ENCODE data around the gene ESPNL.
A peak's percentile ranks its signal among the peaks of the same experiment; 100 is the strongest.

The ESPNL gene

DNA sequence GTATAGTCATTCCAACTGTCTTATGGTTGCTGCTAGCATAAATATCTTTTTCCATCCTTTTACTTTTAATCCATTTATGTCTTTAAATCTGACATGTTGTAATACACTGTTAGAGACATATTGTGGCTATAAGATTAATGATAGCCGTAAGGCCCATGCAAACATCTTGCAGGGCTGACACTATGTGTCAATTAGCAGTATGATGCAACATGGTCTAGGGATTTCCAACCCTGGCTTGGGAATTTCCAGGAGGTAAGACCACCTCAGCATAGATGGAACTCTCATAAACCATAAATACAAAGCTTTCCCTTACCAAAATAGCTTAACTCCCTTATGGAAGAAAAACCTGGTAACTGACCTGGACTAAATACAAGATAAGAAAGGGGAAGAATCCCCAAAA lies 22.8 kb upstream of the ESPNL start:
- no peak for DNase-seq

- no peak for DNase-seq
These were observed 20.2 kb upstream of the ESPNL start for GRCh38 chr2:238079874-238080327.

DNA sequence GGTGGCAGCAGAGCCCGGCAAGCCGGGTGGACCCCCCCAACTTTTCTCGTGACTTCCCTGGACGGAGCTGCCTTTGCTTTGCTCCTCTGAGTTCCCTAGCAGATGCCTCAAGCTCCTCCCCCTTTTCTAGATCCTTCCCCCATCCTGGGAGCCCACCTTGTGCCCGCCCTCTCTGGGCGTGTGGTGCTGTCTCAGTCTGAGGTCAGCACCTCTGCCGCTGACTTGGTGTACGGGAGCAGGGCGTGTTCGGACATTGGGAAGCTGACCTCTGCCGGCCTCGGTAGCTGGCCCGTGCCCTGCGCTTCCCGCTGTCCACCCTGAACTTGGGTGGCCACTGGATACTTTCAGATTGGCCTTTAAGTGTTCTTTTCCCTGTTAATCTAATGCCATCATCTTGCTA lies 19.6 kb upstream of the ESPNL start:
- DNase-seq, result no peak

DNA sequence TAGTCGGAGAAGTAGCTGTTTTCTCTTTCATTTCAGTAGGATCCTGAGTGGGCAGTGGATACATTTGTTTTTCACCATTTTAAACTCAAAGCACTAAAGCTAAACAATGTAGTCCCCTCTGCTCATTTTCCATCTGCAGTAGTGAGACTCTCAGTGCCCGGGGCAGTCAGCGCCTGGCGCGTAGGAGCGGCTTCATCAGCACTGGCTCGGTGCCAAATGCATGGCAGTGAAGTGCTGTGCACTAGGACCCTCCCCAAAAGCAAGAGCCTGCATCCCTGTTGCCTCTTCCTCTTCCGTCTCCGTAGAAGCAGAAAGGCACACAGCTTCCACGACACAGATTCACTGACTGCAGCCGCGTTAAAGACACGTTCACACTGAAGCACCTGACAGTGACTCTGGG lies 19.0 kb upstream of the ESPNL start:
- no peak for DNase-seq

- DNase-seq, result no peak
These were observed 18.6 kb upstream of the ESPNL start for GRCh38 chr2:238081561-238081960.

GRCh38 chr2:238082151-238082550 lies 18.0 kb upstream of the ESPNL start:
- no peak for DNase-seq

GRCh38 chr2:238082827-238083226 lies 17.3 kb upstream of the ESPNL start:
- no peak for DNase-seq

DNA sequence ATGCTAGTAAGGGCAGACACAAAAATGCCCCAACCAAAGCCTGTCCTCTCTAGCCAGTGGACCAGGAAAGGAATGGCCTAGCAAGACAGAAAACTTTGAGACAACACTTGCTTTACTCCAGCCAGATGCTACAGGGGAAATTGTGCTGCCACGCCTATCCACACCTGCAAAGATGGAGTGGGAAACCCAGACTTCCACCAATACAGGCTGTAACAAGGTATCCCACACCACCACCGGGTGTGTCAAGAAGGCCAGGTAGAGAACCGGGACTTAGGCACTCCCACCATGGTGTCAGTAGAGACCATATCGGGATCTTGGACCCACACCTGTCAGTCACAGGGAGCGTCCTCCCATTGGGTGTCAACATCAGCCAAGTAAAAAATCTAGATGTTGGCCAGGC lies 16.2 kb upstream of the ESPNL start:
- no peak for DNase-seq

DNA sequence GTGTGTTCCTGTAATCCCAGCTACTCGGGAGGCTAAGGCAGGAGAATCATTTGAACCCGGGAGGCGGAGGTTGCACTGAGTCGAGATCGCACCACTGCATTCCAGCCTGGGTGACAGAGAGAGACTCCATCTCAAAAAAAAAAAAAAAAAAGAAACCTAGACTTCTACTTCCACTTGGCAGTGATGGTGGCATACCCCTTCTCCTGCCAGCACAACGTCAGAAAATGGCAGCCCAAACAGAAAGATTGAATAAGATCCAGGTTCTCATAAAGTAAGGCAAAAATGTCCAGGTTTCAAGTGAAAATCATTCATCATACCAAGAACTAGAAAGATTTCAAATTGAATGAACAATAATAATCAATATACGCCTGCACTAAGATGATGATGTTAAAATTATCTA lies 15.4 kb upstream of the ESPNL start:
- DNase-seq, result no peak

DNA sequence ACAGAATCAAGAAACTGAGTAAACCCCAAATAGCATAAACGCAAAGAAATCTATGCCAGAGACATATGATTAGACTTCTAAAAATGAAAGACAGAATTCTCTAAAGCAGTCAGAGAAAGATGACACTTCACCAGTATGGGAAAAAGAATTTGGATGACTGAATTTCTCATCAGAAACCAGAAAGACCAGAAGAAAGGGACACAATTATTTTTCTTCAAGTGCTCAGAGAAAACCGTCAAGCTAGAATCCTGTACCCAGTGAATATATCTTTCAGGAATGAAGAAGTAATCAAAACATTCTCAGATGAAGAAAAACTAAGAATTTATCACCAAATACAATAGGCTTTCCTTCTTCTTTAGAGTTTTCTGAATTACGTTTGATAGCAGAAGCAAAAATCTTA lies 14.2 kb upstream of the ESPNL start:
- DNase-seq, result no peak

DNA sequence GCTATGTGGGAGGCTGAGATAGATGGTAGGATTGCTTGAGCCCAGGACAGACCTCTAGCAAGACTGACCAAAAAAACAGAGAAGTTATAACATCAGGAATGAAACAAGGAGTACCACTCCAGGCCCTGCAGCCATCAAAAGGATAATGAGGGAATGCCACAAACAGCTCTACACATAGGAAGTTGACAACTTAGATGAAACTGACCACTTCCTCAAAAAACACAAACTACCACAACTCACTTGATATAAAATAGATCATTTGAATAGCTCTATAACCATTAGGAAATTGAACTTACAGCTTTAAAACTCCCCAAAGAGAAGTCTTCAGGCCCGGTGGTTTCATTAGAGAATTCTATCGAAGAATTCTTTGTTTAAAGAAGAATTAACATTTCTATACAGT lies 12.9 kb upstream of the ESPNL start:
- no peak for DNase-seq

GRCh38 chr2:238090887-238091286 lies 9.3 kb upstream of the ESPNL start:
- DNase-seq, result no peak

DNA sequence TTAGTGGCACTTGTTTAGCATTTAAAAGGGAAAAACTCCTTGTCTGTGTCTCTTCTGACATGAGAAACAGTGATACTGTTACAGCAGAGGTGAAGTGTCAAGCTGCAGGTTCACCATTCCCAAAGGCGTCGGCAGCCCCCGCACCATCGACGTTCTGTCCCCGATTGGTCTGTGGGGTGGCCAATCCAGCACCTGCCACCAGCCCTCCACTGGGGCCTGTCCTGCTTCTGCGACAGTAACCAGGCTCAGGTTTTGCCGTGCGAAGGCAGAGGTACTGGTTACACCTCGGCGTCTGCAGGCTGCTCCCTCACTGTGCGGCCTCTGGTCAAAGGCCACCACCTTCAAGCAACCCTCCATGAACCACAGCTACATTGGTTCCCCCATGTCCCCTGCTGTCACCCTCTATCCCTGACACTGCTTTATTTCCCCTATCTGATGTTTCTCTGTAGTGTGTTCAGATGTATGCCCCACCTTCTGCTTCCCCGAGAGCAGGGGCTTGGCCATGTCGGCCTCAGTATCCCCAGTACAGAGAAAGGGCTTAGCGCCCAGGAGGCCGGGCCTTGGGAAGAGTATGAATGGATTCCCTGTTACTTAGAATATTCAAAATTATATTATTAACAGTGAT lies 8.6 kb upstream of the ESPNL start:
- DNase-seq, result no peak

DNA sequence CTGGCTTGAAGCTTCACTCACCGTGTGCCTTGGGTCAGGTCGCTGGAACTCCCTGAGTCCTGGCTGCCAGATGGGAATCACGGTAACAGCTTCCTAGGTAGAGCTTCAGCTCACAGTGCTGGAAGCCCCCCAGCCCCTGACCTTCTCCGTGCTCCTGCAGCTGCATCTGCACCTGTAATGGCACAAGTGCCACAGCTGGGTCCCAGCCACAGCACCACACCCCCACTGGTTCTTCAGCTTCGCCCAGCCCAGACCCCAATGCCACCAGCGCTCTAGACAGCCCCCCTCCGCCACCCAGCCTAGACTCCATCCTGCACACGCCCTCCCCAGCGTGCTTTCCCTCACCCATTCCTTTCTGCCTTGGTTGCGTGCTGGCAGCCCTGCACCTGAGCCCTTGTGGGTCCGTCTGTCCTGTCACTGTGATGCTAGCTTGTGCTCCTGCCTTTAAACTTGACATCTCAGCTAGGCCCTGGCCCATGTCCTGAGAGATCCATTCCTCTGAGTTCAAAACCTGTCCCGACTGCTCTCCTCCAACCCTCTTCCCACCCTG lies 7.6 kb upstream of the ESPNL start:
- no peak for DNase-seq

DNA sequence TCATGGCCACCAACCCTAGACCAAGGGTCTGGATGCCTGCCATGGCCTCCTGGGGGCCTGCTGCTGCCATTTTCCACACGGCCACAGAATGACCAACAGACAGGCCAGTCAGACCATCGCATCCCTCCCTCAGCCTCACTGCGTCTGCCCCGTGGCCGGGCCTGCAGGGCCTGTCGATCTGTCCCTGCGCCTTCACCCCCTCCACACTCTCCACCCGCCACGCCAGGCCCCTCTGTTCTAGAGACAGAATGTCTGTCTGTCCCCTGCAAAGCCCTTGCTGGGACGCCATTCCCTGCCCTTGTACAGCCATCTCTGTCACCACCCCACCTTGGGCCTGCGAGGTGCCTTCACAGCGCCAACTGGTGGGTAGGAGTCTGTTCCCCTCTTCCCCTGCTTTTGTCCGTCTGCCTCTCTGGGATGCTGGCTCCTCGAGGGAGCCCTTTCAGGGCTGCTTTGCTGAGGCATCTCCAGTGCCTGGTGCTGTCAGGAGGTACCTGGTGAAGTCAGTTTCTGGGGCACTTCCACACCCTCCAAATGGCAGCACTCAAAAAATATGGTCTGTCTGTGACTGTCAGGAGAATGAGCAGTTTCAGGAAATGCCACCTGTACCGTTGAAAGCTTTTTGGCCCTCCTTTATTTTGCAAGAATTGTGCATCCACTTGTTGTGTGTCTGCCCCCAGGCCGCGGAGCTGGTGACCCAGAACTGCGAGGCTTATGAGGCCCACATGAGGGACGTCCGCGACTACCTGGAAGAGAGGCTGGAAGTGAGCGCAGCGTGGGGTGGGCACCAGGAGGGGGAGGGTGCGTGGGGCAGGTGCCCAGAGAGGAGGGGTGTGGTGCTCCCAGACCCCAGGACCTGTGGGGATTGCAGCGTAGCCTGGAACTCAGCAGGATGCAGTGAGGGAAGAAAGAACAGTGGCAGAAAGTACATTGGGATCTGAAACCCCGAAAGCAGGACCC lies 6.7 kb upstream of the ESPNL start:
- no peak for DNase-seq

GRCh38 chr2:238094438-238095022 lies 5.6 kb upstream of the ESPNL start:
- DNase-seq, result no peak

- DNase-seq, result no peak
These were observed 5.0 kb upstream of the ESPNL start for GRCh38 chr2:238095143-238095542.

DNA sequence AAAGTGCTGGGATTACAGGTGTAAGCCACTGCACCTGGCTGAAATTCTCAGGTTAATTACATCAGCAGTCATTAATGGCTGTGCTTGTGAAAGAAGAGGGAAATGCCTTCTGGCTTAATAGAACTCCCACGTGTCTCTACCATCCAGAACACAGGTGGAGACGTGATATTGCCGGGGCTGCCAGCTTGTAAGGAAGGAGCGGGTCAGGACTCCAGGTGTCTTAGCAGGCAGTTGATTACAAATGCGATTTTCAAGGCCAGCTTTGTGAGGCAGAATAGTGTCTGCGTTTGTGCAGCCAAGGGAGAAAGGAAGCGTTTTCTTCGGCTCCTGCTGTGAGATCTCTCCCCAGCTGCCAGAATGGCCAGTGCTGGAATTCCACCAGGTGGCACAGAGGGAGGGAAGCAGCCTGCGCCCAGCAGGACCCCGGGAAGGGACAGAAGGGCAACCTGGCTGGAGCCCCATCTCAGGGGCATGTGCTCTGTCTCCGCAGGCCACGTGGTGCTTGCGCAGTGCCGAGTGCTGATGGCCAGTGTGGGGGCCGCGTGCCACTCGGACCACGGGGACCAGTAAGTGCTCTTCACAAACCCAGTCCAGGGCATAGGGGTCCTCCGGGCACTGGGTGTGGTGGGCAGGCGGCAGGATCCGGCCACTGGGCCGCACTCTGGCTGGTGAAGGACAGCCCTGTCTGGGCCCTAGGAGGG lies 3.7 kb upstream of the ESPNL start:
- DNase-seq, result no peak

DNA sequence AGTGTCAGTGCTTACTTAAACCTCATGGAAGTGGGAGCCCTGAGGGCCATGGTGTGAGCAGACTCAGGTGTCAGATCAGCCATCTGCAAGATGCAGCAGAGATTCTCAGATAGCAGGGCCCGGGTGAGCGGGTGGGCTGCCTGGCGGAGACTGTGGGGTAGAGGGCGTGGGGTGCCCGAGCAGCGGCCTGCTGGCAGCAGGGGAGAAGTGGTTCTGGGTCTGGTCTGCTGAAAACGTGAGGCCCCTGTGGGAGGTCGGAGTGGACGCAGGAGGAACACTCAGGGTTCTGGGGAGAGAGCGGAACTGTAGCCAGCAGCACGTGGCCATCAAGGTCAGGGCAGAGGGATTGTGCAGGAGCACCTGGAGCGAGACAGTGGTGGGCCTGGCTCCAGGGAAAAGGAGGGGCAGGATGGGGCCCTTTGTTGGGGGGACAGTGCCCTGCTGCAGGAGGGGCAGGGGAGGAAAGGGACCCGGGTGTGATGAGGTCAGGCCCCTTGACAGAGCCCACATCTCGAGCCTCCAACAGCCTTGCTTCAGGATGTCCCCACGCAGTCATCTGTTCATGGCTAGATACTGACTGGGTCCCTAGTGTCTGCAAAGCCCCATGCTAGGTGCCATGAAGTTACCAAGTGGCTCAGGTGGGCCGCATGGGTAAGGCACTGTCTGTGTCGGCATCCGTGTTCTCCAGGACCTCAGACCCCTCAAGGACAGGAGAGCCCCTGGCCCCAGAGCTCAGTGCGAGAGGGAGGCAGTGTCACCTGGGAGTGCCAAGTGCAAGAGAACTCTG lies 2.7 kb upstream of the ESPNL start:
- no peak for DNase-seq

GRCh38 chr2:238097988-238098871 lies 1.9 kb upstream of the ESPNL start:
- peak in 2 of 5 experiments; percentile 22 to 40 for DNase-seq
